Measurements from ENCODE around the gene DYNC2LI1. TPM values are rescaled to one million over a fixed set of nuclear protein-coding genes. Genes with fewer than 3 reads are reported as not detected.

The DYNC2LI1 gene
- total RNA-seq, 1 donor from 2014 or later = 92.1 TPM

GRCh38 chr2:43727634-43728014 lies 46.2 kb upstream of the DYNC2LI1 start:
- Histone ChIP-seq H3K4me3 (no peak overlapping the region), H2AFZ (replicated peaks) (no peak overlapping the region), H3K27ac (no peak overlapping the region), H3K4me2 (no peak overlapping the region), H3K9me3 (ENCODE audit: low read depth) (no peaks in the 10 kb centered on the region), H3K9ac (no peak overlapping the region), H3K27me3 (no peaks in the 10 kb centered on the region), H3K36me3 (no peaks in the 10 kb centered on the region), H3K79me2 (ENCODE audit: low read depth) (no peaks in the 10 kb centered on the region), H3F3A (ENCODE audit: low read depth) (no peaks in the 10 kb centered on the region), H4K20me1 (ENCODE audit: low read depth) (no peaks in the 10 kb centered on the region), H3K4me1 (peaks cover 6% of the 10 kb centered on the region)
- H3K27ac Mint-ChIP-seq = no peak overlapping the region
- no peak for TF ChIP-seq EZH2phosphoT487 (IDR thresholded peaks at IDR 0.05)
- TF ChIP-seq CTCF (IDR thresholded peaks at IDR 0.05) = no peak
- no peak for TF ChIP-seq EZH2 (IDR thresholded peaks at IDR 0.05)
- H3K4me1 Mint-ChIP-seq = peaks cover 5% of the 10 kb centered on the region
- H3K9me3 Mint-ChIP-seq = peaks cover 2% of the 10 kb centered on the region
- H3K27me3 Mint-ChIP-seq (ENCODE audit: insufficient read depth, low read depth) = peaks cover 2% of the 10 kb centered on the region
- H3K4me3 Mint-ChIP-seq = no peak overlapping the region
- H3K36me3 Mint-ChIP-seq = no peaks in the 10 kb centered on the region
- DNase-seq (ENCODE audit: low spot score) = no peak

- Histone ChIP-seq H3K4me2 (no peak overlapping the region), H4K20me1 (ENCODE audit: low read depth) (no peaks in the 10 kb centered on the region), H3K27me3 (no peaks in the 10 kb centered on the region), H3F3A (ENCODE audit: low read depth) (no peaks in the 10 kb centered on the region), H3K9me3 (ENCODE audit: low read depth) (no peaks in the 10 kb centered on the region), H3K36me3 (no peaks in the 10 kb centered on the region), H3K9ac (no peak overlapping the region), H3K79me2 (ENCODE audit: low read depth) (no peaks in the 10 kb centered on the region), H2AFZ (replicated peaks) (no peak overlapping the region), H3K27ac (no peak overlapping the region), H3K4me3 (no peak overlapping the region), H3K4me1 (peaks cover 6% of the 10 kb centered on the region)
- Mint-ChIP-seq H3K4me3 (no peak overlapping the region), H3K9me3 (peaks cover 2% of the 10 kb centered on the region), H3K4me1 (peaks cover 5% of the 10 kb centered on the region), H3K27ac (no peak overlapping the region), H3K36me3 (no peaks in the 10 kb centered on the region), H3K27me3 (ENCODE audit: insufficient read depth, low read depth) (no peaks in the 10 kb centered on the region)
- DNase-seq (ENCODE audit: low spot score) = no peak
- TF ChIP-seq EZH2 (IDR thresholded peaks at IDR 0.05) (no peak), EZH2phosphoT487 (IDR thresholded peaks at IDR 0.05) (no peak), CTCF (IDR thresholded peaks at IDR 0.05) (no peak)
Measured at GRCh38 chr2:43729491-43730174, 44.2 kb upstream of the DYNC2LI1 start.

GRCh38 chr2:43731211-43731610 lies 42.6 kb upstream of the DYNC2LI1 start:
- H3K4me3 Mint-ChIP-seq = no peak overlapping the region
- no peak overlapping the region for H3K9ac ChIP-seq
- H2AFZ ChIP-seq (replicated peaks) = no peak overlapping the region
- no peaks in the 10 kb centered on the region for H3K4me1 ChIP-seq
- no peaks in the 10 kb centered on the region for H3K9me3 ChIP-seq (ENCODE audit: low read depth)
- H3K36me3 Mint-ChIP-seq = no peaks in the 10 kb centered on the region
- H3K4me2 ChIP-seq = no peak overlapping the region
- H3K9me3 Mint-ChIP-seq = peaks cover 2% of the 10 kb centered on the region
- DNase-seq (ENCODE audit: low spot score) = no peak
- H3K27ac Mint-ChIP-seq = no peak overlapping the region
- H3K27ac ChIP-seq = no peak overlapping the region
- H4K20me1 ChIP-seq (ENCODE audit: low read depth) = no peaks in the 10 kb centered on the region
- H3K79me2 ChIP-seq (ENCODE audit: low read depth) = no peaks in the 10 kb centered on the region
- no peaks in the 10 kb centered on the region for H3K27me3 Mint-ChIP-seq (ENCODE audit: insufficient read depth, low read depth)
- no peaks in the 10 kb centered on the region for H3K27me3 ChIP-seq
- H3K4me3 ChIP-seq = no peak overlapping the region
- TF ChIP-seq EZH2 (IDR thresholded peaks at IDR 0.05) (no peak), CTCF (IDR thresholded peaks at IDR 0.05) (no peak), EZH2phosphoT487 (IDR thresholded peaks at IDR 0.05) (no peak)
- no peaks in the 10 kb centered on the region for H3K4me1 Mint-ChIP-seq
- H3F3A ChIP-seq (ENCODE audit: low read depth) = no peaks in the 10 kb centered on the region
- no peaks in the 10 kb centered on the region for H3K36me3 ChIP-seq

Measured in neural progenitor cell (in vitro differentiated cells).